ENCODE data around the gene PIEZO2.
"Not testable (repeated sequence)": the region's sequence is repeated elsewhere in the genome, so short reads cannot be mapped to it uniquely, and the experiment has no call there.

Gene PIEZO2

GRCh38 chr18:10679557-10680270 is 469.7 kb downstream of the PIEZO2 start:
- no peak for DNase-seq (ENCODE audit: low read depth)

DNA sequence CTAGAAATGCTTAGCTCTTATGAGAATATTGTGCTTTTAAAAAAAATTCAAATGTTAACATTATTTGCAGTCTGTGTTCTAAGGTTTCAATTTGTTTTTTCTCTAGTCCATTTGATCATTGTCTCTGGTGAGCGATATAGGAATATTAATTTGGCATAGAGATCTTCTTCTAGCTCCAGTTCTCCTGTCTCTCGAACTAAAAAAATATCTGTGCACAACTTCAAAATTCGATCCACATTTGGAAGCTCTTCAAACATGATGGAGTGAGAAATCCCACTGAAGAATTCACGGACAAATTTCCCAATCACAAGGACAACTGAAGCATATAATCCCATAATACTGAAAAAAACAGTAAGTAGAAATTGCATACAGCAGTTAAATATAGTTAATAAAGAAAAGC is 477.9 kb downstream of the PIEZO2 start:
- no peak for DNase-seq (ENCODE audit: low read depth)

- no peak for DNase-seq (ENCODE audit: low read depth)
These were observed 478.5 kb downstream of the PIEZO2 start for GRCh38 chr18:10670856-10671255.

DNA sequence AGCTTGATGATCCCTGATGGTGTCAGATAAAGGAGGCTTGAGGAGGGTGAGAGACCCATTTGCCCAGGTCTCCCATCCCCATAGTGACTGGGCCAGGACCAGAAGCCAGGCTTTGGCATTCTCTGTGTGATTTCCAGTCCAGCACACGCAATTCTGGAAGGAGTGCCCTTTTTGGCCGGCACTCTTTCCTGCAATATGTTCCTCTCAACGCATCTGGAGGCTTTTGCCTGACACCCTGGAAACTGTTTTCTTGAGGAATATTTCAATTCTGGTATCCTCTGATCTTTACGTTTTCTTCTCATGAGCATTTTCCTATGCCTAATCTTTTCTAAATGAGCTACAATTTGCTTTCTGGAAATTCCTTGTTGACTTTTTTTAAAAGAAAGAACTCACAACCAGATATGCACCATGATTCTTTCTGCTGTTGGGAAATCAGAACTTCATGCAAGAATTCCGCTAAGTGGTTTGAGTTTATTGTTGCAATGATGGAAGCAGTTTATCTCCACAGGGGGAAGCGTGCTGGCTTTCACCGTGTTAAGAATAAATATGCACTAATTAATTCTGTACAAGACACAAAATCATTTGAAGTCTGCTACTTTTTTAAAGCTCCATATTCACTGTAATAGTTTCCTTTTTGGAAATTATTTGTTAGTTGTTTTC is 479.8 kb downstream of the PIEZO2 start:
- DNase-seq (ENCODE audit: low read depth) = no peak

DNA sequence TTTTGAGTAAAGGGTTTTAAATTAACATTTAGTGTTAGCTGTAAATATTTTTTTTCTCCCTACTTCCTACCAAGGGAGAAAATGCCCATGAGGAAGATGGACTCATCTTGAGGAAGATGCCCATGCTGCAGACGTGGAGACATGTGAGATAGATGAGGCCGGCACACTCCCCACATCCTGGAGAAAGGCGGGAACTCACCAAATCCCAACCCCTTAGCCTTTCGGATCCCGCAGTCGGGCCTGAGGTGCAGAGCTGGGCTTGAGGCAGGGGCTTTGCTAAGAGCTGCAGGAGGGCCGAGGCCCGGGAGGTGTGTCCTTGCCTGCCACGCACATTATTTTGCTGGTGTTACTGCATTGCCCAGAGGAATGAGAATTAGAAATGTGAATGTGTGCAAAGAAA is 485.6 kb downstream of the PIEZO2 start:
- no peak for DNase-seq (ENCODE audit: low read depth)

DNA sequence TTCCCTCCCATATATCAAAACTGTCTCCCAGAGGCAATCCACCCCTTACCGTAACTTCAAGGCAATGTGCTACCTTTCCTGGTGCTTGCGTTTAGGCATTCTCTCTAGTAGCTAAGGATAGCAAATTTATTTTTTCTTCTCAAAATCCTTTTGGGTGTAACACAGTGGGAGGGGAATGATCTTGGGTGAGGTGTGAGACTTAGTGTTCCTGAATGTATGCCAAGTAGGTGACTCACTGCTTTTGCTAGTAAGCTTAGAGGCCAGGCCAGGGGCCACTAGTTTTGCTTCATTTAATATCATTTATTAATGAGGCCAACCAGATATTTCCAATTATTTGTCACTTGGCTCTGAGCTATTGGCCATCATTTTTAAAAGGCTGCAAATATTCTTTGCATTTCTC is 488.1 kb downstream of the PIEZO2 start:
- no peak for DNase-seq (ENCODE audit: low read depth)

- no peak for DNase-seq (ENCODE audit: low read depth)
These were observed 489.0 kb downstream of the PIEZO2 start for GRCh38 chr18:10660179-10660884.

- DNase-seq (ENCODE audit: low read depth) = no peak
These were observed 489.8 kb downstream of the PIEZO2 start for GRCh38 chr18:10659594-10659993.

DNA sequence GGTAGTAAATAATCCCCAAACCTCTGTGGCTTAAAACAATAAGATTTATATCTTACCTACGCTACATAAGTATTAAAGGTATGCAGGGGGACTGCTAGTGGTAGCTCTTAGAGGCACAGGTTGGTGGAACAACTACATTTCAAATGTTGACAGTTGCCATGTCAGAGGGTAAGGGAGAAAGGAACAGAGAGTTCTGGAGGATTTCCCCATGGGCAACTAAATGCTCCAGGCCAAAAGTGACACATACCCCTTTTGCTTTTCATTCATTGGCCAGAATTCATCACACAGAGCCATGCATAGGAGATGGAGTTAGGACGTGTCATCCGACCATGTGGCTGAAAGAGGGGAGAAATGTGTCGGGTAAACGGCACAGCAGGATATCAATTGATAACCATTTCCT is 490.4 kb downstream of the PIEZO2 start:
- DNase-seq (ENCODE audit: low read depth) = no peak

DNA sequence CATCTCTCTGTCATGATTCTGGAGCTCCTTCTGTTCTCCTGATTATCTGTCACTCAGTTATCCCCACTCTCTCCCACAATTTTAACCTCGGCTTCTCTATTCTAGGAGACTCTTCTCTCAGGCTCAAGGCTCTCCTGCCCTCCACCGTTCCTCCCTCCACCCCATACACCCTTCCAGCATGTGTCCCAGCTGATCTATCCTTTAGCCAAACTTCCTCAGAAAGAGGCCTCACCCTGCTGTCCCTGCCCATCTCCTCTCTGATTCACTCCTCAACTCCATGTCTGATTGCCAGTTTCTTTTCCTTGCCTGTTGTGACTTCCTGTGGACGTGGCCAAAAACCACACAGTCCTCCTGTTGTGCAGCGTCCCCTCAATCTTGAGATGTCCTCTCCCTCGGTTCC is 505.4 kb downstream of the PIEZO2 start:
- not testable (repeated sequence) for DNase-seq (ENCODE audit: low read depth)

DNA sequence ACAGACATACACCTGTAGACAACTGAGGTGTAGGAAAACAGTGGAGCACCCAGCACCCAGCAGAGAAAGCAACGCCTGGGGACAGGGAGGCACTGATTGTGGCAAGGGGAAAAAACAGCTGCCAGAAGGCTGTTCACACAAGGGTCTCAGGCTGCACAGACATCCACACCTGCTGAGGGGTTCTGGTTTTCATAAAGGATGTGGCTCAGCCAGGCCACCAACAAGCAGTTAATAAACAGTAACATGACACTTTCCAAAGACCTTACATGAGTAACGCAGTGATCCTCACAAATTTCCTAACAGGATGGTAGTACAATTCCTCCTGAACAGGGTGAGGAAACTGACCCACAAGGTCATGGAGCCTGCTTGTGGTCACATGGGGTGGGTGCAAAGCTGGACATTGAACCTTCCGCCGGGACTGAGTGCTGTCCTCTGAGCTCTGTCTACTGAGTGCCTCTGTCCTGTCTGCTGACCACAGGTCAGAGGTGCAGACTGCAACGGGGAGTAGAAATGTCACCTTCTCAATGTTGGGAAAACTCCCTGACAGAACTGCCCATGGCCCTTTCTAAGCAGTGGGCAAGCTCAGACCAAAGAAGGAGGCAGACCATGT is 506.3 kb downstream of the PIEZO2 start:
- not testable (repeated sequence) for DNase-seq (ENCODE audit: low read depth)

DNA sequence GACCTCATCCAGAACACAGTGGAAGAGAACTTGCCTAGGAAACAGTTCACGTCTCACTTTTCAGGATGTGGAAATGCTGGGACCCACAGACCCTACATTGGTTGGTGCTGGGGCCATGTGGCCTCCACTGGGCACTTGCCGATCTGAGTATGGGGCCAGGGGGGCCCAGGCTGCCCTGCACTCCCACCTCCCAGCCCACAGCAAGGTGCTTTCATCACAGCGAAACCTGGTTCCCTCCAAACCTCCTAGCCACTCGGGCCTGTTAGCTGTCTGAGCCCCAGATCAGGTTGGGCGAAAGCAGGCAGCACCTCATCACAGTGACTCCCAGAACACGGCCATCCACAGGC is 510.9 kb downstream of the PIEZO2 start:
- not testable (repeated sequence) for DNase-seq (ENCODE audit: low read depth)

DNA sequence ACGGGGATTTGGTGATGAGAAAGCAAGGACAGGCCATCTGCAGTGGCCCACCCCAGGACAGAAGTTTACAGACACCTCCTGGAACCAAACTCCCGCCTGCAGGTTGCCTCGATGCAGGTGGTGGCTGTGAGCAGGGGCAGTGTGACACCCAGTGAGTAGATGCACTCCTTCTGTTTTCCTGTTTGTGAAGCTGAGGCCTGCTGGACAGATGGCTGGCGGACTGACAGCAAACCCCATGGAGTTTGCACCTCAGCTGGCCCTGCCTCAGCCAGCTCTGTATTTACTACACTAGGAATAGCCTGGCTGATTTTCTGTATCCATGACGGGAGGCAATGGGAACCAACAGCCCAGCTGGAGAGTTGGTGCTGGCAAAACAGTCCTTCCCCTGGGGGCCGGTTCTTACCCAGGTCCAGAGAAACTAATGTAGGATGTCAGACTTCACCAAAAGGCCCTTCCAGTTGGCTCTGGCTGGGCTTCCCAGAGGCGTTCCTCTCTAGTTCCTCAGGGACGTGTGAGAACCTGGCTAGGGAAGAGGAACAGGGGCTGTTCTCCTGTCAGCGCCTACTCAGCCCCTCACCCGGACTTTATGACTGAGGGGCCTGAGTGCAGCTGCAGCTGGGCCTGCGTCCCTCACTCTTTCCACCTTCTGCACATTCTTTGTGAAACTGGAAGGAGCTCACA is 511.4 kb downstream of the PIEZO2 start:
- DNase-seq (ENCODE audit: low read depth) = not testable (repeated sequence)

- not testable (repeated sequence) for DNase-seq (ENCODE audit: low read depth)
These were observed 520.3 kb downstream of the PIEZO2 start for GRCh38 chr18:10629076-10629475.

DNA sequence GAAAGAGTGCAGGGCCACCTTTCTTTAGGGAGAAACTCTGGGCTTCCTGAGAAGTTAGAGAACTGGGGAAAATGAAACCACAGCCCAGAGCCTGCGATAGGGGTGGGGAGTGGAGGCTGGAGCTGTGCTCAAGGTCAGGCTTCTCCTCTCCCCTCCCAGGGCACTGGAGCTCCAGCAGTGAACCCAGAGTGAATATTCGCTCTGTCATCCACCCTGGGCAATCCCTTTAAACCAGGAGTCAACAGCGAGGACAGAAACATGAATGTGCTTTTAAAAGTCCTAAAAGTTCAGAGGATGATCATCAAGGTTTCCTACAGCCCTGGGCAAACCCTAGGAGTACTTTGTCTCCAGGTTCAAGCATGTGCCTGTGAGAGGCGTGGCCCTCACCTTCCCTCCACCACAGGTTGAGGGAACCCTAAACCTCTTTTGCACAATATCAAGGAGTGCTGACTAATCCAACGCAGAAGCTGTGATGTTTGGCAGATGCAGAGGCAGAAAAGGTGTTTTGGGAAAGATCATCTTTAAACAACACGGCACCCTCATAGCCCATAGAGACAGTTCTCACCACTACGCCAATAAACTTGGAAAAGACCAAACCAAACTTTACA is 522.7 kb downstream of the PIEZO2 start:
- DNase-seq (ENCODE audit: low read depth) = not testable (repeated sequence)

DNA sequence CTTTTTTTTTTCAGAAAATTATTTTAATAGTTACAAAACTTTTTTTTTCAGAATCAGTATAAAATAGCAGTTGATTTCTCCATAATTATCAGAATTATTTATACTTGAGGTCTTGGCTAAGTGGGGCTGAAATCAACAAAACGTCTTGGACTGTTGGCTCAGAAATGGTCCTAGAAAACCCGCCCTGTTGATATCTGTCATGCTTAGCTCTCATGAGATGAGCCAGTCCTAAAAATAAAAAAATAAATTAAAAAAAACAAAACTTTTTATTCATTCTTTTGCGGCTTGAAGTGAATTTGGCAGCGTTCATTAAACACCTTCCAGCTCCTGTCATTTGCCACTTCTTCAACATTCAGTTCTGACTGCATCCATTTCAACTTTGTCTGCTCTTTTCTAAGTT is 525.8 kb downstream of the PIEZO2 start:
- not testable (repeated sequence) for DNase-seq (ENCODE audit: low read depth)

GRCh38 chr18:10622982-10623381 is 526.4 kb downstream of the PIEZO2 start:
- DNase-seq (ENCODE audit: low read depth) = not testable (repeated sequence)

GRCh38 chr18:10620670-10621329 is 528.6 kb downstream of the PIEZO2 start:
- DNase-seq (ENCODE audit: low read depth) = not testable (repeated sequence)

Measured in stimulated activated CD8-positive, alpha-beta memory T cell treated with anti-CD3 and anti-CD28 coated beads, Interleukin-15, amount 100 ng/mL, for 1 hour (primary cell).